Transverse colon (tissue), 4 donors: ENCODE data around the gene SNRNP48.

ENCODE experiments used
- EP300 ChIP-seq: sonication (generic); formaldehyde crosslinking; IDR thresholded peaks from one replicate; pipeline ENCODE4 v1.6.1; 2017; ENCODE audit warnings: antibody characterized with exemption, low read depth
- POLR2A ChIP-seq: fragments of 450-650 bp; IDR thresholded peaks from one replicate; pipeline ENCODE4 v1.6.1; 2016; ENCODE audit warnings: antibody characterized with exemption, mild to moderate bottlenecking, moderate library complexity
- POLR2AphosphoS5 ChIP-seq, 3 donors: sonication (generic); formaldehyde crosslinking; IDR thresholded peaks; one replicate each; pipeline ENCODE4 v1.6.1; 2016; ENCODE audit warnings: antibody characterized with exemption in 3 of 3
- TF ChIP-seq, protein P1 (sequence below), 5 experiments: fragments of 200-600 bp in 3 of 5; fragments of 450-650 bp in 2 of 5; sonication (generic) in 3 of 5; IDR thresholded peaks; 1 replicate in 2 of 5; 2 replicates in 3 of 5; pipeline ENCODE4 v1.5.1; 2016 to 2017; ENCODE audit warnings: antibody characterized with exemption in 5 of 5, inconsistent platforms in 3 of 5, mild to moderate bottlenecking in 2 of 5, moderate library complexity in 1 of 5

DNA sequence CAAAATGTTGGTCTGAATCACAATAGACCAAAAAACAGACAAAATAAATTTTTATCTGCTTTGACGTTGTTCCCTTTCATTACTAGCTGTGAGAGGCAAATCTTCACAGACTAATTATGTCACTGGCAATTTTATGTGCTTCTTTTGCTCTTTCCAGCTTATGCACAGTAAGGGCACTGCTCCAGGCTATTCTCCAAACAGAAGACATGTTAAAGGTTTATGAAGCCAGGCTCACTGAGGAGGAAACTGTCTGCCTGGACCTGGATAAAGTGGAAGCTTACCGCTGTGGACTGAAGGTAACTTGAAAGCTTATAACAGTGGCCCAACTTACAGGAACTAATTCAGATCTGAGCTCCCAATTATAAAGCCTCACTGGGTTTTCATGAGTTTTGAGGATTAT, 15.5 kb upstream of the SNRNP48 start:
- TF ChIP-seq, protein P1, sequence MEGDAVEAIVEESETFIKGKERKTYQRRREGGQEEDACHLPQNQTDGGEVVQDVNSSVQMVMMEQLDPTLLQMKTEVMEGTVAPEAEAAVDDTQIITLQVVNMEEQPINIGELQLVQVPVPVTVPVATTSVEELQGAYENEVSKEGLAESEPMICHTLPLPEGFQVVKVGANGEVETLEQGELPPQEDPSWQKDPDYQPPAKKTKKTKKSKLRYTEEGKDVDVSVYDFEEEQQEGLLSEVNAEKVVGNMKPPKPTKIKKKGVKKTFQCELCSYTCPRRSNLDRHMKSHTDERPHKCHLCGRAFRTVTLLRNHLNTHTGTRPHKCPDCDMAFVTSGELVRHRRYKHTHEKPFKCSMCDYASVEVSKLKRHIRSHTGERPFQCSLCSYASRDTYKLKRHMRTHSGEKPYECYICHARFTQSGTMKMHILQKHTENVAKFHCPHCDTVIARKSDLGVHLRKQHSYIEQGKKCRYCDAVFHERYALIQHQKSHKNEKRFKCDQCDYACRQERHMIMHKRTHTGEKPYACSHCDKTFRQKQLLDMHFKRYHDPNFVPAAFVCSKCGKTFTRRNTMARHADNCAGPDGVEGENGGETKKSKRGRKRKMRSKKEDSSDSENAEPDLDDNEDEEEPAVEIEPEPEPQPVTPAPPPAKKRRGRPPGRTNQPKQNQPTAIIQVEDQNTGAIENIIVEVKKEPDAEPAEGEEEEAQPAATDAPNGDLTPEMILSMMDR (IDR thresholded peaks at IDR 0.05), result no peak
- TF ChIP-seq POLR2AphosphoS5 (IDR thresholded peaks at IDR 0.05), result no peak
- TF ChIP-seq POLR2A, result no peak
- TF ChIP-seq EP300, result no peak
